ENCODE results near the gene VSIG10. TPM values are rescaled to one million over a fixed set of nuclear protein-coding genes. Genes with fewer than 3 reads are reported as not detected.

VSIG10 gene
- total and polyA plus RNA-seq, 4 experiments from 2014 or later: 1.5 to 5.1 (median 4.8) TPM; not detected in 1

DNA sequence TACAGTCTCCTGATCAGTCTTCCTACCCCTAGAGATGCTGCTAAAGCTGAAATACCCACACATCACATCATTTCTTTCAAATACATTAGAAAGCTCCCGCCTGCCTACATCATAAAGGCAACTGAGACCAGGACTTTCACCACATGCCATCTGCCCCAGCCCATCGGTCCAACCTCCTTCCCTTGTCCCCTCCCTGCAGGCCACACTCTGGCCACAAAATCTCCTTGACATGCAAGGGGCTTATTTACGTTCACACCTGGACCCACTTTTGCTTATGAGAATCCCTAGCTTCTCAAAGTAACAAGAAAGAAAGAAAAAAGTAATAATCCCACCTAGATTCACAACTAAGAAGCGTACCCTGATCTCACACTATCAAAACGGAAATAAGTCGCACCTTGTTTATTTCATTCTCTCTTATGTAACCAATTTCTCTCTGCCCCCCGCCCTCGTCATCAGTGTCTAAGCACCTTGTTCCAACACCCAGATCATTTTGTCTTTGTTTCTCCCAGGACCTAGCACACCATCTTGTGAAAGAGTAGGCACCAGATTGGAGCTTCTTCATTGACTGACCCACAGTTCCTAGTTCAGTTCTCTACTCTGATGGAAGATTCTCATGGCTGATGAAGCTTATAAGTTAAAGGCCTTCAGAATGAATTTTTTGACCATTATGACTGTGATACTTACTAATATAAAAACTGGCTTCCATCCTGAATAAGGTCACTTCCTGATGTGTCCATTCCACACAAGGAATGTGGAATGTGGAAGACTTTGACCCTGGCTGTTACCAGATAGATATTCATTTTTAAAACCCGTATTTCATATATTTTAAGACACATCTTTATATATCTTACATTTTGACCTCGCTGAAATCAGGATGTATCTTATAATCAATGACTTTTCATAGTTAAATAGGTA lies 50.5 kb downstream of the VSIG10 start:
- H3K36me3 Mint-ChIP-seq: peaks cover 15 to 33% of the 10 kb centered on the region in 2 donors
- Histone ChIP-seq H3K27me3 (ENCODE audit: insufficient read depth, low read length) (no peaks in the 10 kb centered on the region), H3K36me3 (ENCODE audit: insufficient read depth, low read length) (no peaks in the 10 kb centered on the region), H3K4me3 (ENCODE audit: low read length in 2 of 2) (no peak overlapping the region), H3K4me1 (ENCODE audit: insufficient read depth, low read length) (peaks cover 17% of the 10 kb centered on the region), H3K9me3 (ENCODE audit: control insufficient read depth in 1 of 2, low read length in 2 of 2) (no peaks in the 10 kb centered on the region), H3K27ac (ENCODE audit: low read depth, low read length) (peak overlapping the region; percentile 4)
- H3K27me3 Mint-ChIP-seq: no peaks in the 10 kb centered on the region
- CTCF ChIA-PET (ENCODE audit: partially characterized antibody): interaction anchor here (1.0 to 3.2 kb wide), 4 partner anchors 9 to 178 kb away, joined by 3 to 31 read pairs (median 4); no protein-coding TSS in a partner anchor
- peaks cover 22 to 48% (median 34%) of the 10 kb centered on the region in 4 donors for H3K4me1 Mint-ChIP-seq
- peak overlapping the region; percentile 83 to 95 (median 91) for H3K27ac Mint-ChIP-seq
- no peaks in the 10 kb centered on the region for H3K9me3 Mint-ChIP-seq
- intact Hi-C loops (cut with micrococcal nuclease): no loop called here
- peak overlapping the region; percentile 6 to 65 (median 46) for H3K4me3 Mint-ChIP-seq
- POLR2A ChIA-PET (ENCODE audit: partially characterized antibody): interaction anchor here (0.8 to 1.7 kb wide), 3 partner anchors 8 to 19 kb away, joined by 3 to 12 read pairs (median 5); no protein-coding TSS in a partner anchor
- peak in 4 of 5 donors; percentile 29 to 58 (median 42) for DNase-seq

- CTCF ChIA-PET (ENCODE audit: partially characterized antibody): interaction anchor here (0.9 to 3.2 kb wide), 5 partner anchors 8 to 179 kb away, joined by 3 to 31 read pairs (median 4); no protein-coding TSS in a partner anchor
- Histone ChIP-seq H3K27me3 (ENCODE audit: insufficient read depth, low read length) (no peaks in the 10 kb centered on the region), H3K4me1 (ENCODE audit: insufficient read depth, low read length) (peaks cover 17% of the 10 kb centered on the region), H3K27ac (ENCODE audit: low read depth, low read length) (peak overlapping the region; percentile 4), H3K4me3 (ENCODE audit: low read length in 2 of 2) (no peak overlapping the region), H3K36me3 (ENCODE audit: insufficient read depth, low read length) (no peaks in the 10 kb centered on the region), H3K9me3 (ENCODE audit: control insufficient read depth in 1 of 2, low read length in 2 of 2) (no peaks in the 10 kb centered on the region)
- POLR2A ChIA-PET (ENCODE audit: partially characterized antibody): interaction anchor here (0.8 to 1.7 kb wide), 4 partner anchors 9 to 18 kb away, joined by 3 to 12 read pairs (median 4); partner anchors contain the start of gene WSB2
- Mint-ChIP-seq H3K27ac (peak overlapping the region; percentile 83 to 95 (median 91)), H3K36me3 (peaks cover 15 to 37% of the 10 kb centered on the region in 2 donors), H3K4me1 (peaks cover 22 to 47% (median 34%) of the 10 kb centered on the region in 4 donors), H3K4me3 (peak overlapping the region in 6 of 8 donors; percentile 6 to 65 (median 46)), H3K9me3 (no peaks in the 10 kb centered on the region), H3K27me3 (no peaks in the 10 kb centered on the region)
- intact Hi-C loops (cut with micrococcal nuclease): no loop called here
- DNase-seq: no peak
Measured at GRCh38 chr12:118052324-118053070, 51.3 kb downstream of the VSIG10 start.

- Mint-ChIP-seq H3K4me1 (peaks cover 21 to 41% (median 36%) of the 10 kb centered on the region in 4 donors), H3K9me3 (no peaks in the 10 kb centered on the region), H3K27me3 (no peaks in the 10 kb centered on the region), H3K36me3 (peaks cover 22 to 42% of the 10 kb centered on the region in 2 donors), H3K4me3 (peak overlapping the region in 4 of 8 donors; percentile 2 to 36 (median 18)), H3K27ac (peak overlapping the region; percentile 39 to 90 (median 62))
- no peaks in the 10 kb centered on the region for H3K36me3 ChIP-seq (ENCODE audit: insufficient read depth, low read length)
- ChIA-PET POLR2A (ENCODE audit: partially characterized antibody) (interaction anchor here (1.1 to 1.2 kb wide), 2 partner anchors 10 kb away, joined by 3 to 4 read pairs; partner anchors contain the start of gene WSB2), CTCF (ENCODE audit: partially characterized antibody) (interaction anchor here (0.9 to 1.5 kb wide), 2 partner anchors 16 to 178 kb away, joined by 4 to 6 read pairs; no protein-coding TSS in a partner anchor)
- no peaks in the 10 kb centered on the region for H3K27me3 ChIP-seq (ENCODE audit: insufficient read depth, low read length)
- no peak overlapping the region for H3K4me3 ChIP-seq (ENCODE audit: low read length in 2 of 2)
- intact Hi-C loops (cut with micrococcal nuclease): no loop called here
- H3K27ac ChIP-seq (ENCODE audit: low read depth, low read length): no peak overlapping the region
- DNase-seq: no peak
- H3K4me1 ChIP-seq (ENCODE audit: insufficient read depth, low read length): peaks cover 17% of the 10 kb centered on the region
- H3K9me3 ChIP-seq (ENCODE audit: control insufficient read depth in 1 of 2, low read length in 2 of 2): no peaks in the 10 kb centered on the region
Measured at GRCh38 chr12:118050972-118051910, 52.6 kb downstream of the VSIG10 start.

DNA sequence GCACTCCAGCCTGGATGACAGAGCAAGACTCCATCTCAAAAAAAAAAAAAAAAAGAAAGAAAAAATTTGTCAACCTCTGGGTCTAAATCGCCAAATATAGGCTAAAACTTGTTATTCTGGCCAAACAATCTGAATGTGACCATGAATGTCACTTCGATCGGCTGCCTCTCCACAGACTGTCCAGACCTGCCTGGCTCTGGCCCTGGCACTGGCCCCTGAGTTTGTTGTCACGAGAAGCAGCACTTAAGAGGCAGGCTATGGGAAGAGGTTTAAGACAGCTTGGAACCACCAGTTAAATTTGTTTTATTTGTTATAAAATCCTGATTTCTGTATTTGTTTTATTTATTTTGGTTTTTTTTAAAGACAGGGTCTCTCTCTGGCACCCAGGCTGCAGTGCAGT lies 57.4 kb downstream of the VSIG10 start:
- DNase-seq: no peak

GRCh38 chr12:118044577-118044976 lies 59.2 kb downstream of the VSIG10 start:
- no peaks in the 10 kb centered on the region for H3K9me3 ChIP-seq (ENCODE audit: control insufficient read depth in 1 of 2, low read length in 2 of 2)
- Mint-ChIP-seq H3K27ac (peak overlapping the region in 5 of 7 donors; percentile 43 to 77 (median 45)), H3K9me3 (no peaks in the 10 kb centered on the region), H3K36me3 (peaks cover 49 to 58% of the 10 kb centered on the region in 2 donors), H3K4me1 (peaks cover 3 to 15% (median 7%) of the 10 kb centered on the region in 4 donors), H3K27me3 (no peaks in the 10 kb centered on the region), H3K4me3 (no peak overlapping the region)
- intact Hi-C loops (cut with micrococcal nuclease): no loop called here
- H3K36me3 ChIP-seq (ENCODE audit: insufficient read depth, low read length): peaks cover 24% of the 10 kb centered on the region
- H3K4me3 ChIP-seq (ENCODE audit: low read length in 2 of 2): no peak overlapping the region
- POLR2A ChIA-PET (ENCODE audit: partially characterized antibody): interaction anchor here (0.5 kb wide), 1 partner anchor 19 kb away, joined by 4 read pairs; no protein-coding TSS in a partner anchor
- no peak for DNase-seq
- CTCF ChIA-PET (ENCODE audit: partially characterized antibody): interaction anchor here (1.1 to 6.2 kb wide), 2 partner anchors 9 to 11 kb away, joined by 3 to 42 read pairs; no protein-coding TSS in a partner anchor
- H3K27me3 ChIP-seq (ENCODE audit: insufficient read depth, low read length): no peaks in the 10 kb centered on the region
- H3K4me1 ChIP-seq (ENCODE audit: insufficient read depth, low read length): no peaks in the 10 kb centered on the region
- no peak overlapping the region for H3K27ac ChIP-seq (ENCODE audit: low read depth, low read length)

More for the DNA sequence above, 57.4 kb downstream of the VSIG10 start:
- H3K4me3 ChIP-seq (ENCODE audit: low read length in 2 of 2): no peak overlapping the region
- ChIA-PET CTCF (ENCODE audit: partially characterized antibody) (interaction anchor here (0.8 to 6.2 kb wide), 3 partner anchors 10 to 18 kb away, joined by 3 to 42 read pairs (median 10); no protein-coding TSS in a partner anchor), POLR2A (ENCODE audit: partially characterized antibody) (interaction anchor here (1.2 to 1.4 kb wide), 2 partner anchors 14 to 326 kb away, joined by 3 read pairs; partner anchors contain the start of gene TAOK3)
- Mint-ChIP-seq H3K36me3 (peaks cover 52 to 60% of the 10 kb centered on the region in 2 donors), H3K4me1 (peaks cover 7 to 21% (median 12%) of the 10 kb centered on the region in 4 donors), H3K27ac (no peak overlapping the region), H3K4me3 (peak overlapping the region in 1 of 8 donors; percentile 48), H3K27me3 (no peaks in the 10 kb centered on the region), H3K9me3 (no peaks in the 10 kb centered on the region)
- no peaks in the 10 kb centered on the region for H3K27me3 ChIP-seq (ENCODE audit: insufficient read depth, low read length)
- no peak overlapping the region for H3K27ac ChIP-seq (ENCODE audit: low read depth, low read length)
- intact Hi-C loops (cut with micrococcal nuclease): no loop called here
- no peaks in the 10 kb centered on the region for H3K9me3 ChIP-seq (ENCODE audit: control insufficient read depth in 1 of 2, low read length in 2 of 2)
- H3K36me3 ChIP-seq (ENCODE audit: insufficient read depth, low read length): peaks cover 20% of the 10 kb centered on the region
- no peaks in the 10 kb centered on the region for H3K4me1 ChIP-seq (ENCODE audit: insufficient read depth, low read length)

DNA sequence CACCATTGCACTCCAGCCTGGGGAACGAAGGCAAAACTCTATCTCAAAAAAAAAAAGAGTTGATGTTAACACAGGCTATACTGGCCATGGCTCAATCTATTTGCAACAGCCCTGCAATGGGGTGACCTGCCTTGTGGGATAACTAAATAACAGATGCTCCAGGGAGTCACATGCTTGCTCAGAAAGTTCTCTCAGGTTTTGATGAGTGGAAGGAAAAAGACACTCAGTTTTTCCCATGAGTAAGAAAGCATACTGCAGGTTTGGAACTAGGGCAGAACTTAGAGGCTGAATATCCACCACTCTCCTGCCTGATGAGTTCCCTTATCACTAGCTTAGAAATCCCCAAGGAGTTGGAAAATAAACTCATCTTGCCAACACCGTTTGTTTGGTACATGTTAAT lies 59.7 kb downstream of the VSIG10 start:
- Mint-ChIP-seq H3K36me3 (peaks cover 52 to 58% of the 10 kb centered on the region in 2 donors), H3K27me3 (no peaks in the 10 kb centered on the region), H3K4me3 (no peak overlapping the region), H3K27ac (peak overlapping the region in 6 of 7 donors; percentile 13 to 77 (median 48)), H3K9me3 (no peaks in the 10 kb centered on the region), H3K4me1 (peaks cover 2 to 14% (median 7%) of the 10 kb centered on the region in 4 donors)
- no peaks in the 10 kb centered on the region for H3K27me3 ChIP-seq (ENCODE audit: insufficient read depth, low read length)
- no peaks in the 10 kb centered on the region for H3K9me3 ChIP-seq (ENCODE audit: control insufficient read depth in 1 of 2, low read length in 2 of 2)
- peaks cover 27% of the 10 kb centered on the region for H3K36me3 ChIP-seq (ENCODE audit: insufficient read depth, low read length)
- DNase-seq: no peak
- H3K4me3 ChIP-seq (ENCODE audit: low read length in 2 of 2): no peak overlapping the region
- POLR2A ChIA-PET (ENCODE audit: partially characterized antibody): interaction anchor here (0.6 kb wide), 1 partner anchor 94 kb away, joined by 4 read pairs; no protein-coding TSS in a partner anchor
- H3K4me1 ChIP-seq (ENCODE audit: insufficient read depth, low read length): no peaks in the 10 kb centered on the region
- H3K27ac ChIP-seq (ENCODE audit: low read depth, low read length): no peak overlapping the region
- intact Hi-C loops (cut with micrococcal nuclease): no loop called here
- CTCF ChIA-PET (ENCODE audit: partially characterized antibody): interaction anchor here (1.1 to 6.2 kb wide), 2 partner anchors 9 to 12 kb away, joined by 3 to 42 read pairs; no protein-coding TSS in a partner anchor

Measured in CD4-positive, alpha-beta memory T cell (primary cell).